Body of pancreas (tissue), 4 donors: ENCODE data around the gene THSD7B.

Source experiments
- CTCF ChIP-seq, 7 experiments: fragments of 450-650 bp in 4 of 7; fragments of 200-600 bp in 3 of 7; sonication (generic) in 3 of 7; IDR thresholded peaks; one replicate each; pipeline ENCODE4 v1.5.1; 2016 to 2019; ENCODE audit warnings: antibody characterized with exemption in 7 of 7
- POLR2A ChIP-seq, 3 donors: fragments of 450-650 bp; IDR thresholded peaks; one replicate each; pipeline ENCODE4 v1.6.1; 2016; ENCODE audit warnings: antibody characterized with exemption in 3 of 3, mild to moderate bottlenecking in 2 of 3

GRCh38 chr2:136727973-136728699 lies 37.2 kb upstream of the THSD7B start:
- no peak for TF ChIP-seq CTCF (IDR thresholded peaks at IDR 0.05)
- TF ChIP-seq POLR2A (IDR thresholded peaks at IDR 0.05), result no peak
